Thyroid gland (tissue), 4 donors: ENCODE measurements around the gene OXLD1.

Source experiments
- CTCF ChIP-seq, 6 experiments: fragments of 200-600 bp in 3 of 6; fragments of 450-650 bp in 3 of 6; sonication (generic) in 3 of 6; IDR thresholded peaks; one replicate each; pipeline ENCODE4 v1.5.1; 2016 to 2019; ENCODE audit warnings: antibody characterized with exemption in 6 of 6, mild to moderate bottlenecking in 2 of 6, inconsistent platforms in 1 of 6, moderate library complexity in 1 of 6
- POLR2A ChIP-seq, 2 donors: fragments of 450-650 bp; IDR thresholded peaks; one replicate each; pipeline ENCODE4 v1.6.1; 2017; ENCODE audit warnings: antibody characterized with exemption in 2 of 2, mild to moderate bottlenecking in 2 of 2, moderate library complexity in 1 of 2

DNA sequence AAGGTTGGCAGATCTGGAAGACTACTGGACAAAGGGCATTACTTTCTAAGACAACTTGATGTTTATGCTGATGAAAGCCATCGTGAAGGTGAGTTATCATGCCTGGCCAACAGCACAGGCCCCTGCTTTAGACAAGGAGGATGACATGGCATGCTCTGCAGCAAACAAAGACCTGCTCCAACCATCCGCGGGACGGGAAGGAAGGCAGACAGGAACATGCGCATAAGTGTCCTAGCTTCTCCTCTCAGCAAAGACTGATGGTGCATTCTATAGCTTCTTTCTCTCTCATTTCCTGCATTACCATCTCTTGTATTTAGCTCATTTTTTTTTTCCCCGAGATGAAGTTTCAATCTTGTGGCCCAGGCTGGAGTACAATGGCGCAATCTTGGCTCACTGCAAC is 34.9 kb downstream of the OXLD1 start:
- TF ChIP-seq CTCF (IDR thresholded peaks at IDR 0.05): no peak
- TF ChIP-seq POLR2A (IDR thresholded peaks at IDR 0.05): no peak
